K562 (cell line): ENCODE results near the gene PCNX2. TPM values are rescaled to one million over a fixed set of nuclear protein-coding genes. Genes with fewer than 3 reads are reported as not detected.

Source experiments
- ATAC-seq: fragments of 200-7000 bp; cut with Tn5 transposase; 3 replicates; pipeline ENCODE4 v1.9.1; 2020; ENCODE audit warnings: moderate library complexity
- BruUV-seq: library from RNA; stranded (reverse); fragments of 400-500 nt; replicated peaks from 2 replicates; lab custom pipeline; 2021; lab: Mats Ljungman, UMichigan
- CTCF ChIA-PET: fragments of 300-600 bp; formaldehyde crosslinking; extraction: SDS; loops from one replicate; lab custom pipeline; 2021; ENCODE audit warnings: low intra/inter-chr PET ratio; lab: Yijun Ruan, JAX
- POLR2A ChIA-PET: fragments of 300-600, 350-650 bp; sonication (Branson Sonifier 250); formaldehyde crosslinking; extraction: SDS; loops from one replicate; lab custom pipeline; 2021; ENCODE audit warnings: antibody characterized with exemption, inconsistent platforms; lab: Yijun Ruan, JAX
- DNase-seq, 4 experiments: peaks; one replicate each; pipeline versions ENCODE4 v3.0.0 to v3.0.0-alpha.2; 2011 to 2018; ENCODE audit warnings: low spot score in 3 of 4, mixed read lengths in 3 of 4; ENCODE audit errors: extremely low read depth in 1 of 4
- FAIRE-seq: peaks from 2 replicates; lab custom pipeline; 2011; peaks lifted over from hg19 to GRCh38; lab: Jason Lieb, UNC
- H2AFZ ChIP-seq: 2 replicates; pipeline ENCODE4 v1.6.0; 2011; ENCODE audit warnings: low read depth, low read length, control low read depth, inconsistent platforms
- H3K27ac ChIP-seq: fragments of 200-600 bp; 3 replicates; pipeline ENCODE4 v1.8.0; 2011; ENCODE audit warnings: low read depth, mild to moderate bottlenecking, control low read depth, inconsistent platforms, low read length, moderate library complexity, mixed read lengths; ENCODE audit errors: extremely low read depth
- H3K27me3 ChIP-seq, 2 experiments: fragments of 300-600 bp in 1 of 2; 2 replicates in 1 of 2; 3 replicates in 1 of 2; pipeline versions ENCODE4 v1.6.0 to v1.8.0; 2011; ENCODE audit warnings: inconsistent platforms in 2 of 2, low read length in 2 of 2, mild to moderate bottlenecking in 1 of 2, mixed read lengths in 1 of 2, moderate library complexity in 1 of 2; ENCODE audit not compliant: control insufficient read depth in 2 of 2, insufficient read depth in 2 of 2
- H3K36me3 ChIP-seq: fragments of 300-600 bp; 3 replicates; pipeline ENCODE4 v1.8.0; 2011; ENCODE audit warnings: mild to moderate bottlenecking, low read length, inconsistent platforms; ENCODE audit not compliant: control insufficient read depth, insufficient read depth
- H3K4me1 ChIP-seq, 2 experiments: fragments of 200-600 bp in 1 of 2; replicated peaks in 1 of 2; 2 replicates in 1 of 2; 3 replicates in 1 of 2; pipeline versions ENCODE4 v1.5.1 to v1.8.0; 2011; ENCODE audit warnings: inconsistent platforms in 2 of 2, low read length in 2 of 2, mild to moderate bottlenecking in 1 of 2, mixed read lengths in 1 of 2, moderate library complexity in 1 of 2; ENCODE audit not compliant: control insufficient read depth in 2 of 2, insufficient read depth in 2 of 2
- H3K4me2 ChIP-seq: 2 replicates; pipeline ENCODE4 v1.6.1; 2011; ENCODE audit warnings: low read length, control low read depth, inconsistent platforms, mixed read lengths; ENCODE audit not compliant: insufficient read depth
- H3K4me3 ChIP-seq: fragments of 200-600 bp; sonication (generic), shearing (Covaris generic); 2 replicates; pipeline ENCODE4 v1.5.1; 2016; ENCODE audit warnings: control low read depth, inconsistent platforms
- H3K79me2 ChIP-seq: fragments of 200-600 bp; 3 replicates; pipeline ENCODE4 v1.8.0; 2011; ENCODE audit warnings: low read length, inconsistent platforms; ENCODE audit not compliant: control insufficient read depth, insufficient read depth
- H3K9ac ChIP-seq, 2 experiments: 2 replicates each; pipeline versions ENCODE4 v1.6.0 to v1.6.1; 2011; ENCODE audit warnings: low read depth in 2 of 2, low read length in 2 of 2, control low read depth in 1 of 2, inconsistent platforms in 1 of 2, mild to moderate bottlenecking in 1 of 2, mixed read lengths in 1 of 2; ENCODE audit not compliant: insufficient read depth in 1 of 2
- H3K9me1 ChIP-seq: one replicate; pipeline ENCODE4 v1.6.0; 2011; ENCODE audit warnings: inconsistent platforms, mild to moderate bottlenecking, low read length, moderate library complexity; ENCODE audit not compliant: control insufficient read depth, insufficient read depth
- H3K9me3 ChIP-seq: replicated peaks from 2 replicates; pipeline ENCODE4 v1.5.1; 2011; ENCODE audit warnings: low read depth, low read length, inconsistent platforms; ENCODE audit not compliant: control insufficient read depth, insufficient read depth
- H4K20me1 ChIP-seq: replicated peaks from 2 replicates; pipeline ENCODE4 v1.6.1; 2011; ENCODE audit warnings: low read length, inconsistent platforms, mixed read lengths; ENCODE audit not compliant: control insufficient read depth, insufficient read depth
- ARID1B ChIP-seq: fragments of 450-650 bp; IDR thresholded peaks from 2 replicates; pipeline ENCODE4 v1.6.1; 2016; ENCODE audit warnings: antibody characterized with exemption, mild to moderate bottlenecking, inconsistent platforms
- CBFA2T2 ChIP-seq: fragments of 450-650 bp; conservative IDR thresholded peaks from 2 replicates; pipeline ENCODE4 v1.6.1; 2017; ENCODE audit warnings: mild to moderate bottlenecking
- CBFA2T3 ChIP-seq: fragments of 450-650 bp; IDR thresholded peaks from 2 replicates; pipeline ENCODE4 v1.6.1; 2017
- DIDO1 ChIP-seq: fragments of 450-650 bp; IDR thresholded peaks from 2 replicates; pipeline ENCODE4 v1.6.1; 2016; ENCODE audit warnings: low read depth, missing biosample characterization, missing genetic modification characterization
- EP400 ChIP-seq: fragments of 450-650 bp; IDR thresholded peaks from 2 replicates; pipeline ENCODE4 v1.6.1; 2017; ENCODE audit warnings: antibody characterized with exemption, mild to moderate bottlenecking, moderate library complexity
- KLF6 ChIP-seq: fragments of 250-450 bp; sonication (Bioruptor Pico); IDR thresholded peaks from 2 replicates; pipeline ENCODE4 v1.4.0; 2020; ENCODE audit warnings: mild to moderate bottlenecking, moderate library complexity, borderline replicate concordance
- PTTG1 ChIP-seq: fragments of 450-650 bp; IDR thresholded peaks from 2 replicates; pipeline ENCODE4 v1.6.1; 2016; ENCODE audit warnings: low read depth, mild to moderate bottlenecking, missing genetic modification characterization, missing compliant biosample characterization
- TAF7 ChIP-seq: fragments of 450-650 bp; IDR thresholded peaks from 2 replicates; pipeline ENCODE4 v1.6.1; 2016; ENCODE audit warnings: missing genetic modification characterization, missing compliant biosample characterization
- TEAD4 ChIP-seq, 2 experiments: sonication (generic) in 1 of 2; formaldehyde crosslinking in 1 of 2; IDR thresholded peaks; 2 replicates each; pipeline versions ENCODE4 v1.6.1 to v1.8.0; 2012 to 2022; ENCODE audit warnings: borderline replicate concordance in 1 of 2, inconsistent platforms in 1 of 2, low read length in 1 of 2, mild to moderate bottlenecking in 1 of 2, missing genetic modification reagents in 1 of 2
- U2AF2 ChIP-seq: fragments of 200-400 bp; formaldehyde crosslinking; optimal IDR thresholded peaks from 2 replicates; pipeline ENCODE3; 2017; ENCODE audit warnings: low read depth, mild to moderate bottlenecking, low read length
- ZBED1 ChIP-seq: IDR thresholded peaks from 2 replicates; pipeline ENCODE4 v1.6.1; 2014
- ZEB2 ChIP-seq: fragments of 450-650 bp; IDR thresholded peaks from 2 replicates; pipeline ENCODE4 v1.6.1; 2016
- ZNF146 ChIP-seq: IDR thresholded peaks from one replicate; pipeline ENCODE4 v1.6.1; 2018; ENCODE audit warnings: missing compliant biosample characterization; ENCODE audit not compliant: unreplicated experiment
- ZNF224 ChIP-seq: sonication (generic); formaldehyde crosslinking; IDR thresholded peaks from 2 replicates; pipeline ENCODE4 v1.8.0; 2022; ENCODE audit warnings: mild to moderate bottlenecking, missing genetic modification reagents
- WGBS: fragments of 100-300 bp; shearing (Covaris generic); methylation state at CpG from one replicate; pipeline ENCODE4 v1.1.6; 2016; ENCODE audit warnings: low coverage, mixed read lengths; ENCODE audit not compliant: insufficient coverage; ENCODE audit errors: missing lambda C conversion rate; 5-methylcytosine and 5-hydroxymethylcytosine counted together
- in situ Hi-C: fragments of 300-500 bp; cut with MboI; formaldehyde crosslinking; loops from 4 replicates; pipeline ENCODE4 v1.15.0; 2018; ENCODE audit warnings: inconsistent platforms, mixed read lengths
- intact Hi-C: fragments of 100-400 bp; cut with micrococcal nuclease; formaldehyde crosslinking; loops from 2 replicates; pipeline ENCODE4 v1.14.2; 2022
- polyA plus RNA-seq, 8 experiments: library from polyadenylated mRNA; depleted of rRNA in 4 of 8; stranded (reverse) in 5 of 8; unstranded in 3 of 8; fragments of >200 nt; fragmentation: Nextera tagmentation in 2 of 8; fragmentation: Illumina TruSeq in 1 of 8; extraction: Ambion mirVana in 2 of 8; extraction: Trizol in 1 of 8; gene quantifications; 2 replicates each; pipeline versions ENCODE4 v1.2.1 to v1.2.3, GENCODE V29; 2011 to 2014; ENCODE audit warnings: inconsistent platforms in 1 of 8, missing spikeins in 1 of 8
- total RNA-seq, 7 experiments: library from RNA; depleted of rRNA in 6 of 7; stranded (reverse); fragments of >200 nt in 6 of 7; fragmentation: Illumina TruSeq in 2 of 7; extraction: Trizol in 2 of 7; gene quantifications; 2 replicates each; pipeline versions ENCODE4 v1.2.1 to v1.2.3, GENCODE V29; 2011 to 2021; ENCODE audit warnings: low replicate concordance in 1 of 7
- TF ChIP-seq, protein P1 (sequence below): sonication (generic); formaldehyde crosslinking; IDR thresholded peaks from 2 replicates; pipeline ENCODE4 v1.8.1; 2023; ENCODE audit warnings: mild to moderate bottlenecking, missing genetic modification reagents
- TF ChIP-seq, protein P2 (sequence below): fragments of 450-650 bp; formaldehyde crosslinking; IDR thresholded peaks from 2 replicates; pipeline ENCODE4 v1.4.0; 2020; ENCODE audit warnings: mild to moderate bottlenecking, mixed read lengths
- TF ChIP-seq, protein P3 (sequence below): fragments of 250-450 bp; sonication (Bioruptor Pico); IDR thresholded peaks from 2 replicates; pipeline ENCODE4 v1.4.0; 2020; ENCODE audit warnings: borderline replicate concordance
- TF ChIP-seq, protein P4 (sequence below): fragments of 450-650 bp; conservative IDR thresholded peaks from 2 replicates; pipeline ENCODE4 v1.6.1; 2016; ENCODE audit warnings: missing genetic modification characterization, low read depth, mild to moderate bottlenecking, control low read depth, missing compliant biosample characterization

Gene PCNX2
- total and polyA plus RNA-seq, 9 of the 15 experiments (the other 6 are each of a cell fraction or from before 2014, with no cell fraction given): 0.07 to 0.33 TPM; not detected in 7

DNA sequence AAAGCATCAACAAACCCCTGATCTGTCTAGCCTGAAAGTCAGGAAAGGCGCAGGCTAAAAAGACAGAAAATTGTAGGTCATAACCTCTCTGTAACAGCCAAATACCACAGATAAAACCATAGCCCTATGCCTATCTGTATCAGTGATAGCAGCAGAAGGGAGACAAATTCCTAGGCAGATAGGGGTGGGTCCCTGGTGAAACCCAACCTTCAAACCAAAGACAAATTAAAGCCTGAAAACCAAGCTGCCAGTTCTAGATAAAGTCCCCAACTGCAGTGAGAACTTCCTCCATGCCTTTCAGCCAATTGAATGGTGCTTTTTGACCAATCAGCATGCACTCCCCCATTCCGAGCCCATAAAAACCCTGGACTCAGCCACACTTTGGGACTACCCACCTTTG, 229.8 kb downstream of the PCNX2 start:
- H3K9ac ChIP-seq: no peak overlapping the region
- H2AFZ ChIP-seq: no peak overlapping the region
- no peaks in the 10 kb centered on the region for H3K79me2 ChIP-seq
- H3K27ac ChIP-seq: no peak overlapping the region
- H3K36me3 ChIP-seq: no peaks in the 10 kb centered on the region
- BruUV-seq: no TSS peak
- ChIA-PET POLR2A (no interaction called here), CTCF (no interaction called here)
- H3K9me3 ChIP-seq: no peaks in the 10 kb centered on the region
- H3K27me3 ChIP-seq: no peaks in the 10 kb centered on the region
- WGBS: 0% methylated on average over 2 of the region's 2 CpGs
- H3K4me2 ChIP-seq: no peak overlapping the region
- ATAC-seq (no peak), DNase-seq (no peak), FAIRE-seq (no peak)
- no peaks in the 10 kb centered on the region for H4K20me1 ChIP-seq
- intact Hi-C loops (no loop called here), in situ Hi-C loops (no loop called here)
- no peaks in the 10 kb centered on the region for H3K9me1 ChIP-seq
- no peak overlapping the region for H3K4me3 ChIP-seq
- no peaks in the 10 kb centered on the region; a peak in 1 of 5 replicates for H3K4me1 ChIP-seq
- TF ChIP-seq ZEB2: no peak
- no peak for TF ChIP-seq DIDO1 (tag)
- TF ChIP-seq ZNF146: no peak
- TF ChIP-seq U2AF2: no peak
- TF ChIP-seq, protein P1, sequence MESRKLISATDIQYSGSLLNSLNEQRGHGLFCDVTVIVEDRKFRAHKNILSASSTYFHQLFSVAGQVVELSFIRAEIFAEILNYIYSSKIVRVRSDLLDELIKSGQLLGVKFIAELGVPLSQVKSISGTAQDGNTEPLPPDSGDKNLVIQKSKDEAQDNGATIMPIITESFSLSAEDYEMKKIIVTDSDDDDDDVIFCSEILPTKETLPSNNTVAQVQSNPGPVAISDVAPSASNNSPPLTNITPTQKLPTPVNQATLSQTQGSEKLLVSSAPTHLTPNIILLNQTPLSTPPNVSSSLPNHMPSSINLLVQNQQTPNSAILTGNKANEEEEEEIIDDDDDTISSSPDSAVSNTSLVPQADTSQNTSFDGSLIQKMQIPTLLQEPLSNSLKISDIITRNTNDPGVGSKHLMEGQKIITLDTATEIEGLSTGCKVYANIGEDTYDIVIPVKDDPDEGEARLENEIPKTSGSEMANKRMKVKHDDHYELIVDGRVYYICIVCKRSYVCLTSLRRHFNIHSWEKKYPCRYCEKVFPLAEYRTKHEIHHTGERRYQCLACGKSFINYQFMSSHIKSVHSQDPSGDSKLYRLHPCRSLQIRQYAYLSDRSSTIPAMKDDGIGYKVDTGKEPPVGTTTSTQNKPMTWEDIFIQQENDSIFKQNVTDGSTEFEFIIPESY (CRISPR knock-in tag): no peak
- TF ChIP-seq PTTG1: no peak
- TF ChIP-seq, protein P2, sequence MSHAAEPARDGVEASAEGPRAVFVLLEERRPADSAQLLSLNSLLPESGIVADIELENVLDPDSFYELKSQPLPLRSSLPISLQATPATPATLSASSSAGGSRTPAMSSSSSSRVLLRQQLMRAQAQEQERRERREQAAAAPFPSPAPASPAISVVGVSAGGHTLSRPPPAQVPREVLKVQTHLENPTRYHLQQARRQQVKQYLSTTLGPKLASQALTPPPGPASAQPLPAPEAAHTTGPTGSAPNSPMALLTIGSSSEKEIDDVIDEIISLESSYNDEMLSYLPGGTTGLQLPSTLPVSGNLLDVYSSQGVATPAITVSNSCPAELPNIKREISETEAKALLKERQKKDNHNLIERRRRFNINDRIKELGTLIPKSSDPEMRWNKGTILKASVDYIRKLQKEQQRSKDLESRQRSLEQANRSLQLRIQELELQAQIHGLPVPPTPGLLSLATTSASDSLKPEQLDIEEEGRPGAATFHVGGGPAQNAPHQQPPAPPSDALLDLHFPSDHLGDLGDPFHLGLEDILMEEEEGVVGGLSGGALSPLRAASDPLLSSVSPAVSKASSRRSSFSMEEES (CRISPR knock-in tag): no peak
- TF ChIP-seq EP400: no peak
- 0 out of 2 replicates have a peak, but pooled peaks have one; percentile 12 for TF ChIP-seq ARID1B
- TF ChIP-seq, protein P3, sequence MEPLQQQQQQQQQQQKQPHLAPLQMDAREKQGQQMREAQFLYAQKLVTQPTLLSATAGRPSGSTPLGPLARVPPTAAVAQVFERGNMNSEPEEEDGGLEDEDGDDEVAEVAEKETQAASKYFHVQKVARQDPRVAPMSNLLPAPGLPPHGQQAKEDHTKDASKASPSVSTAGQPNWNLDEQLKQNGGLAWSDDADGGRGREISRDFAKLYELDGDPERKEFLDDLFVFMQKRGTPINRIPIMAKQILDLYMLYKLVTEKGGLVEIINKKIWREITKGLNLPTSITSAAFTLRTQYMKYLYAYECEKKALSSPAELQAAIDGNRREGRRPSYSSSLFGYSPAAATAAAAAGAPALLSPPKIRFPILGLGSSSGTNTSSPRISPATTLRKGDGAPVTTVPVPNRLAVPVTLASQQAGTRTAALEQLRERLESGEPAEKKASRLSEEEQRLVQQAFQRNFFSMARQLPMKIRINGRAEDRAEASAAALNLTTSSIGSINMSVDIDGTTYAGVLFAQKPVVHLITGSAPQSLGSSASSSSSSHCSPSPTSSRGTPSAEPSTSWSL (CRISPR knock-in tag): no peak
- TF ChIP-seq ZNF224 (CRISPR knock-in tag): no peak
- TF ChIP-seq KLF6: no peak
- TF ChIP-seq CBFA2T3: peak; percentile 63
- no peak for TF ChIP-seq ZBED1
- TF ChIP-seq, protein P4, sequence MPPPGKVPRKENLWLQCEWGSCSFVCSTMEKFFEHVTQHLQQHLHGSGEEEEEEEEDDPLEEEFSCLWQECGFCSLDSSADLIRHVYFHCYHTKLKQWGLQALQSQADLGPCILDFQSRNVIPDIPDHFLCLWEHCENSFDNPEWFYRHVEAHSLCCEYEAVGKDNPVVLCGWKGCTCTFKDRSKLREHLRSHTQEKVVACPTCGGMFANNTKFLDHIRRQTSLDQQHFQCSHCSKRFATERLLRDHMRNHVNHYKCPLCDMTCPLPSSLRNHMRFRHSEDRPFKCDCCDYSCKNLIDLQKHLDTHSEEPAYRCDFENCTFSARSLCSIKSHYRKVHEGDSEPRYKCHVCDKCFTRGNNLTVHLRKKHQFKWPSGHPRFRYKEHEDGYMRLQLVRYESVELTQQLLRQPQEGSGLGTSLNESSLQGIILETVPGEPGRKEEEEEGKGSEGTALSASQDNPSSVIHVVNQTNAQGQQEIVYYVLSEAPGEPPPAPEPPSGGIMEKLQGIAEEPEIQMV (tag): no peak
- TF ChIP-seq CBFA2T2: peak; percentile 42
- TF ChIP-seq TEAD4 (IDR thresholded peaks at IDR 0.05; ENCODE audit: low read length): peak; percentile 56
- no peak for TF ChIP-seq TEAD4 (CRISPR knock-in tag; IDR thresholded peaks at IDR 0.05; ENCODE audit: borderline replicate concordance)
- no peak for TF ChIP-seq TAF7 (tag)
